CD4-positive, alpha-beta T cell treated with Interleukin-12 subunit alpha and Interleukin-12 subunit beta, for 1 hour (primary cell): ENCODE measurements around the gene PCBP3.
"Not testable (repeated sequence)": the region's sequence is repeated elsewhere in the genome, so short reads cannot be mapped to it uniquely, and the experiment has no call there.

Experiments
- DNase-seq: peaks from one replicate; pipeline ENCODE4 v3.0.0-alpha.2; 2020

Gene PCBP3

DNA sequence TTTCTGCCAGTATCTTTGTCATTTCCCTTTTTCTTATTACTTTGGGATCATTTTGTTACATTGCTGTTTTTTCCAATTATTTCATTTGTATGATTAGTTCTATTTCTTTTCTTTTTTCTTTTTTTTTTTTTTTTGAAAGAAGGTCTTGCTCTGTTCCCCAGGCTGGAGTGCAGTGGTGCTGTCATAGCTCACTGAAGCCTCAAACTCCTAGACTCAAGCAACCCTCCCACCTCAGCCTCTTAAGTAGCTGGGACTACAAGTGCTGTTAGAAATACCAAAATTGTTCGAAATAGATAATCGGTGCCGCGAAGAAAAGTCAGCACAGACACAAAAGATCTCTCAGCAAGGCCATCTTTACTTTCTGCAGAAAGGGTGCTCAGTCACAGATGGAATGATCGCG is 311.4 kb downstream of the PCBP3 start:
- DNase-seq = no peak

- no peak for DNase-seq
Measured at GRCh38 chr21:45957551-45957950, 314.0 kb downstream of the PCBP3 start.

DNA sequence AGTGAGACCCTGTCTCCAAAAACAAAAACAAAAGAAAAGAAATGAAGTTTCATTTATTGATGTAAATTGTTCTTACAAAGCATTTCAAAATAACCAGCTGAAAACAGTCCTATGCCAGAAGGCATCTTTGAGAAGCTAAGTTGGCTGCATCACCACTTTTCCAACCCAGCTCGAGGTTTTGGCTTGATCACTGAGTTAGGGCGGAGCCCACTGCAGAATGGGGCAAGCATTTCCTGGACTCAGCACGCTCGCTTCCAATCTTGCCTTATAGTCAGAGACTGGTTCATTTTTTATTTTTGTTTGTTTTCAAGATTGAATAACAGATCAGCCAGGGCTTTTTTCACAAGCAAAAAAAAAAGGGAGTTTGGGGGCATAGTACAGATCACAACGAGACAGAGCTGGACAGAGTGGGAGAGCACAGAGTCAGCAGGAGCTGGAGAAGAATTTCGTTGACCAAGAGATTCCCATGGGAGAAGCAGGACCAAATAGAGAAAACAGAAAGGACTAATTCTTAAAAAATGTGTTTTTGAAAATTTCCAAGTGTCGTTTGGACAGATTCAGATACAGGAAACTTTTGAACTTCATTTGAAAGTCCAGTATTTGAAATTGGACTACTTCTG is 314.6 kb downstream of the PCBP3 start:
- no peak for DNase-seq

GRCh38 chr21:45959182-45959581 is 315.7 kb downstream of the PCBP3 start:
- no peak for DNase-seq

- DNase-seq = no peak
Measured at GRCh38 chr21:45959779-45960390, 316.4 kb downstream of the PCBP3 start.

- DNase-seq = not testable (repeated sequence)
Measured at GRCh38 chr21:45961408-45961807, 317.9 kb downstream of the PCBP3 start.

DNA sequence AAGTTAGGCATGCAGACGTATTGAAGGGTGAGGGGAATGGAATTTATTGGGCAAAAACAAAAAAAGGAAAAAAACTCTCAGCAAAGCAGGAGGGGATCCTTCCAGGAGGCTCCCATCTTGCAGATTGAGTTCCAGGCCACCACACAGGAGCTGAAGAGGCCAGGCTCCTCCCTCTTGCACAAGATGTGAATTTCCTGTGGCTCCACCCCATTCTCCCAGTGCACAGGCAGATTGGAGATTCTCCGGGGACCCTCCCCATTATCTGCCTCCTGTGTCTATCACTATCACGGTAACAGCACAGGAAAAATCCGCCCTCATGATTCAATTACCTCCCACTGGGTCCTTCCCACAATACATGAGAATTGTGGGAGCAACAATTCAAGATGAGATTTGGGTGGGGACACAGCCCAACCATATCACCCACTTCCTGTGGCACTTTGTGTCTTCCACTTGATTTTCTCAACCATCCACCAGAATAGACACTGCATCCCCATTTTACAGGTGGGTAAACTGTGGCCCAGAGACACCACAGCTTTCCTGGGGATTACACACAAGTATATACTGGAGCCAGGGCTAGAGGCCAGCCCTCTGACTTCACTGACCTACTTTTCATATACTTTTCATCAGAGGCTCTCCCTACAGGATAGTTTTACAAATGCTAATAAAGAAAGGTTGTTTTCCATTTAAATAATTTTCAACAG is 319.2 kb downstream of the PCBP3 start:
- DNase-seq = no peak

GRCh38 chr21:45963232-45963570 is 319.7 kb downstream of the PCBP3 start:
- no peak for DNase-seq

GRCh38 chr21:45964649-45965048 is 321.1 kb downstream of the PCBP3 start:
- no peak for DNase-seq

GRCh38 chr21:45965084-45965809 is 321.7 kb downstream of the PCBP3 start:
- DNase-seq = no peak

DNA sequence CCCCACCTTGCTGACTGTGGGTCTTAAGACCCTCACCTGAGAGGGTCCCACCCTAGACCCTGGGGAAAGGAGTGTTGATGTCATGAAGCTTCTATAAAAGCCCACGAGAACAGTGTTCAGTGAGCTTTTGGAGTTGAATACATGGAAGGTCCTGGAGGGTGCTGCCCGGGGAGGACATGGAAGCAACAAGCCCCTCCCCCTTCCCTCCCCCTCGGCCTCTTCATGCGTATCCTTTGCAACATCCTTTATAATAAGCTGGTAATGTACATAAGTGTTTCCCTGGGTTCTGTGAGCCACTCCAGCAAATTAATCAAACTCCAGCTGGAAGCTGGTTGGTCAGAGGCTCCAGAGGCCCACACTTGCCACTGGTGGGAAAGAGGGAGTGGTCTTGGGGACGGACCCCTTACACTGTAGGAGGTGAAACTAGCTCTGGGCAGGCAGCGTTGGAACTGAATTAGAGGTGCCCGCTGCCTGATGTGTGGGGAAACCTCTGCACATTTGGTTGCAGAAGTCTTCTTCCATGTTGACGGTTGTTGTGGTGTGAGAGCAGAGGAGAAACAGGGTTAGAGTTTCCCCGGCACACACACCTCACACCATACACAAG is 323.4 kb downstream of the PCBP3 start:
- DNase-seq = no peak

DNA sequence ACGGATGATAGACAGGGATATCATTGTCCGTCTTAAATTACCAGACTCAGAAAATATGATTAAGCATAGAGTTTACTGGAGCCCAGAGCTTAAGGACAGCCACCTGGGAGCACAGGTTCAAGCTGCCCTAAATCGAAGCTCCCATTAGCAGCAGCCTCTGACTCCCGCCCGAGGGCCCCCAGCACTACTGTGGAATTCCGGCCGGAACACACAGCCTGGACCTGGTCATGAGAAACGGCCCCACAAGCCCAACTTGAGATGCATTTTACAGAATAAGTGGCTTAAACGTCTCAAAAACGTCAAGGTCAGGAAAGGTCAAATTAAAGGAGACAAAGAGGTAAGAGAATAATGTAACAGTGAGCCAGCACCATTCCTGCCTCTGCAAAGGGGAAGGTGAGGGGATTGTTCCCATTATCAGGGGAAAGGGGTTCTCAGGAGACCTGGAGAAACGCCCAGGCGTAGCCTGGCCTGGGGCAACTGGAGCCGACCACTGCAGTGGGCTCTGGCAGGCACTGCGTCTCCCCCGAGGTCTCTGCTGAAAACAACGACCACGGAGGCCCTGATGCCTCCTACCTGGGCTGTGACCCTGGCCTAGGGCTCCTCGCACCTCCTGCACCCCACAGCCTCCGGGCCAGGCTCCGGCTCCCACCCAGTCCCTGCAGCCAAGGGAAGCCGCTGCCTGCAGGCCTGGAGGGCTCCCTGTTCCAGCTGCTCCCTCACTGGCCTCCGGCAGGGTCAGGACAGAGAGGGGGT is 326.6 kb downstream of the PCBP3 start:
- DNase-seq = no peak

DNA sequence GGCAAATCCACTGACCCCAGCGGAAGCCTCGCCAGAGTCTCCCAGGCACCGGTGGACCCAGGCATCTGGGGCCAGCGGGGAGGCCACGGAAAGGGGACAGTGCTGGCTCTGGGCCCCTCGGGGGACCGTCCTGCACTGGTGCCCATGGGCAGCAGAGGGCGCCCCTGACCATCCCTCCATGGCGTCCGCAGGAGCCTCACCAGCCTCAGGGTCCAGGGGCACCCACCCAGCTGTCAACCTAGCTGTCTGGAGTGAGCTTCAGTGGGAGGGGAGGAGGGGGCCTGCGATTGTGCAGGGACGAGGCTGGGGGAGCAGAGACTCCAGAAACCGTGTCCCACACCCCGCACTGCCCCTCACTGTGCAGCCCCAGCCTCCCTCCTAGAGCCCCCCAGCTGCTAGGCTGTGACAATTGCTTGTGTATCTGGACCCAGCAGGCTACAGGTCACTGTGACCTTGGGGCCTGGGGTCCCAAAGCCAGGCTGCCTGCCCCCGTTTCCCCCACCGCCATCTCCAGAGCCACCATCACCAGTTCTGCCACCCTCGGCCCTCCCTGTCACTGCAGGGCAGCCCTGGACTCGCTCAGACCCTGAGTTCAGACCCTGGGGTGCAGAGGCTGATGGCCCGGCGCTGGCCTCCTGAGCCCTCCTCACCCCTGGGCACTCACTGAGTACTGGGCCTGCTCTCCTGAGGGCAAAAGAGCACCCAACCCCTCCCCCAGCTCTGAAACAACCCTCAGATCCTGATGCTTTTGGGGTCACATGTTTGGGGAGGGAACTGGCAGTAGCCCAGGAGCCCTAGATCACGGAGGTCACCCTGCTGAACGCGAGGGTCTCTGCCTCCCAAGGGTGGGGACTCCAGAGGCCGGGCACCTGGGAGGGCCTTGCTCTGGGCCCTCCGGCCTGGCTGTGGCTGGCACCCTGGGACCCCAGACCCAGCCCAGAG is 327.4 kb downstream of the PCBP3 start:
- DNase-seq = peak; percentile 46

GRCh38 chr21:45971616-45972352 is 328.3 kb downstream of the PCBP3 start:
- no peak for DNase-seq

DNA sequence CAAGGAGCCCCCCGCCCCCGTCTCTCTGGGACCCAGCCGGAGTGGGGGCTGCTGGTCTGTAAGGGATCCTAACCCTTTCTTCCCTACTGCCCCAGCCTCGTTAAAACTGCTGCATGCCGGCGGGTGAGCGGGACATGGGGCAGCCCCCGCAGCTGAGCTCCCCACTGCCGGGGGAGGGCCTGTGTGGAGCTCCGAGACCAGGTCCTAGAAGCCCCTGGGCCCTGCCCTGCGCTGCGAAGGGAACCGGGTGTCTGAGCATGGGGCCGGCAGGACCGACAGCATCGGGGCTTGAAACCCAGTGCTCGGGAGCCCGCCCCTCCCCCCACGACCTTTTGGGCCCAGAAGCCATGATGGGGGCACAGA is 328.8 kb downstream of the PCBP3 start:
- no peak for DNase-seq

GRCh38 chr21:45972716-45973474 is 329.4 kb downstream of the PCBP3 start:
- DNase-seq = no peak

DNA sequence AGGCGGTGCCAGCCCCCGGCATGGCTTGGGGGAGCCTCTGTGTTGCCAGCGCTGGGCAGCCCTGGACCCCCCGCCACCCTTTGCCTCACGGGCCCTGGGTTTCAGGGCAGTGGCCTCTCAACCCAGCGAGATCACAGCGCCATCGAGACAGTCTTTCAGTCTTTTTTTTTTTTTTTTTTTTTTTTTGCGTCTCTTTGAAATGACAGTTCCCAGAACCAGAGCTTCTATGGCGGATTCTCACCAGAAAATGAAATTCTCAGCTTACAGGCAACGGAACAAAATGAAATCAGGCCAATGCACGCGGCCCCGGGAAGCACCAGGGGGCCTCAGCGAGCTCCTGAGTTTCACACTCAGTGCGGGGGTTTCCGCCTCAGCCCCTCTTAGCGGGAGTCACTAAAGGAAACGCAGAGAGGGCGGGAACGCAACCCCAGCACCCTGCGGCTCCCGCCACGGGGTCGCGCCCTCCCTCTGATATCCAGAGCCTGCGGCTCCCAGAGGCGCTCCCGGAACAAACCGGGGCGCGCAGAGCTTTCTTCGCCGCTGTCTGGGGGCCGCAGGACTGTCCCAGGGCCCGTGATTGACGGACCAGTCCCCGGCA is 330.0 kb downstream of the PCBP3 start:
- peak; percentile 81 for DNase-seq

- no peak for DNase-seq
Measured at GRCh38 chr21:45974073-45975019, 330.8 kb downstream of the PCBP3 start.
